GM19351 (cell line): ENCODE data around the gene BSPRY.
"Not testable (repeated sequence)": the region's sequence is repeated elsewhere in the genome, so short reads cannot be mapped to it uniquely, and the experiment has no call there.

Experiments used
- ATAC-seq: cut with Tn5 transposase; IDR thresholded peaks from one replicate; pipeline ENCODE4 v1.9.1; 2021; ENCODE audit warnings: mild to moderate bottlenecking, moderate library complexity; ENCODE audit not compliant: unreplicated experiment

The BSPRY gene

DNA sequence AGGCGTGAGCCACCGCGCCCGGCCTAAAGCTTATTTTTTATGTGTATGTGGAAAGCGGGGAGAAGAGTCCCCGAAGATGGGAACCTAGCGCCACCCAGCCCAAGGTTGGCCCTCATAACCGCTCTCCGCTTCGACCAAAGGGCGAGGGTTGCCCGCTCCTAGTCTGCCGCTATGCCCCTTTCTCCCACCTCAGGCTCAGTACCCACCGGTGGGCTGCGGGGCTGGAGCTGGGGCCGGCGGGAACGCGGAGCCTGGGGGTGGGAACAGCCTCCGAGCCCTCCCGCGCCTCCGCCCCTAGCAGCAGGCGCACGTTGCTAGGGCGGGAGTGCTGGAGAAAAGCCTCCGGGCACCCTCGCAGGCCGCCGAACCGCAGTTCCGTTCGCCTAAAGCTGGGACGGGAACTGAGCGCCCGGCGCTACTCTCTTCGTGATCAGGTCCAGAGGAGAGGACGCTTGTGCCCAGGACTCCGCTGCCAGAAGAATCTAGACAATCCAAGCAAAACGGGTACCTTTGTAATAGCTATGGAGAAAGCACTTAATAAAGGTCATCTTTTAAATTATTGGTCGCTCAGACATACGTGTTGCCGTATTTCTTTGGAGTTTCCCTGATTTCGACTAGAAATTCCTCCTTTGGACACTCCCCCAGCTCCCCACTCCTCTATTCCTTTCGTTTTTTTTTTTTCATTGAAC is 9.2 kb upstream of the BSPRY start, which contains the start of gene WDR31:
Gene WDR31 (minus strand): TSS at position 265 of the 689 bp plus-strand sequence. CDS start 8,253 bp downstream, outside the sequence.
- peak; percentile 99 for ATAC-seq

DNA sequence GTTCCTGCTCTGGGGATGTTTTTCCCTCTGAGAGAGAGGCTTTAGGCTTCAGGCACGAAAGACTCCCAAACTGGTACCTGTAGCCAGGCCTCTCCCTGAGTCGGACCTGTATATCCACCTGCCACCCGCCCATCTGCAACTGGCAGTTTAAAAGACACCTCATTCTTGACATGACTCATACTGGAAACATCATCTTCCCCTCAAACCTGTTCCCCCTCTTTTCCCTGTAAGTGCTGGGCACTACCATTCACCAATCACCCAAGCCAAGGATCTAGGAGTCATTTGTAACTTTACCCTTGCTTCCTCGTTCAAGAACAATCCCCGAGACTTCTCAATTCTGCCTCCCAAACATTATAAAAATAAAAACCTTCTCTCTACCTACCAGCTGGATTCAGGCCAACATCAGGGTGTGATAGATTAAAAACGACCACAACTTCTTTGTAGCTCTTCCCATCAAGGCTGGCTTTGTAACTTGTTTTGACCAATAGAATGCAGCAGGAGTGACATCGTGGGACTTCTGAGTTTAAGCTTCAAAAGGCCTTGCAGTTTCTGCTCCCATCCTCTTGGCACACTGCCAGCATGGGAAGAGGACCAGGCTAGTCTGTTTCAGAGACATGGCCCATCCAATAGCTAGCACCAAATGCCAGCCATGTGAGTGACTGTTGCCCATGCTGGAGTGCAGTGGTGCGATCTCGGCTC is 7.5 kb upstream of the BSPRY start:
- ATAC-seq, result no peak

DNA sequence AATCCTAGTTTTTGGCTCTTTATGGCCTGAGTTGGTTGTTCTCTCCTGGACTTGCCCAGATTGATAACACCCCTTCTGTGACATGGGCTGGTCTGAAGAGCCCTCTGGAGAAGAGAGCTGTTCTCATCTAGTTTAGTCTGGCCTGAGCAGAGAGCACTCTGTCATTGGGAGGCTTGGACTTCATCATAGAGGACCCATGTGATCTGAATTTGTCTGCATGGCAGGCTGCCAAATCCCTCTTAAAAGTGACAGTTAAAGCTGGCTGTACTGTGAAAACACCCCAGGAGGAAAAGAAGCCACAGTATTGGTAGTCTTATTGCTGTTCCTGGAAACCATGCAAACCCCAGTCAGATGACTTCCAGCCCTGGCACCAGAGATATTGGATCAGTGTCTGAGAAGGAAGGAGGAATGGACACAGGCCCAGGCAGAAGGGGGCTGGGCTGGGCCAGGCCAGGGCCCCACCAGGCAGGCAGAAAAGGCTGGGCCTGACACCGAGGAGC is 5.6 kb upstream of the BSPRY start:
- no peak for ATAC-seq

DNA sequence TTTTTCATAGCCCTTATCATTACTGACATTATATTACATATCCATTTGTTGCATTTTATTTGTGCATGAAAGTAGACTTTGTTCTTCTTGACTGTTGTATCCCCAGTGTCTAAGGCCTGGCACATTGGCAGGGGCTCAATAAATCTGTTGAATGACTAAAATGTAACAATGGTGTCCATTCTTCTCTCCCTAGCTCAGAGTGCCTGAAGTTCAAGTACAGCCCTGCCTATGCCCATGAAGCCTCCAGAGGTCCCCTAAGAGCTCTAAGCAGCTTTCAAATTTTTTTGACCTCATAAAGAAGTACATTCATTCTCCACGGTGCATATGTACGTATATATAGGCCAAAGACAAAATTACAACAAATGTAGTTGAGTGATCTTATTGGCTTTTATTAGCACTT is 4.2 kb upstream of the BSPRY start:
- ATAC-seq, result no peak

DNA sequence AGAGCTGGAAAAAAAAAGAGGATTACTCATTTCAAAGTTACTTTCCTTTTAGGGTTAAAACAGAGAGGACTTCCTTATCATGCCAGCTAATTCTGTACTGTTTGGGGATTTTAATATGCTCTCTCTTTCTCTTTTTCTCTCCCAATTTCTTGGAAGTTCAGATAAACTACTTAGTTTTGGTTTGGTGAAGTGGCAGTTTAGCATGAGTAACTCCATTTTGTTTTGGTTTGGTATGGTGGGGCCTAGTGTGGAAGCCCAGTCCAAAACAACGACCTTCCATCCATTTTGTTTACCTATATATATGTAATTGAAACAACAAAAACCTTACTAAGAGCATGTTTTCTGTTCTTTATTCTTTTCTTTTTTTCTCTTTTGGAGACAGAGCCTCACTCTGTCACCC is 3.7 kb upstream of the BSPRY start:
- ATAC-seq, result no peak

DNA sequence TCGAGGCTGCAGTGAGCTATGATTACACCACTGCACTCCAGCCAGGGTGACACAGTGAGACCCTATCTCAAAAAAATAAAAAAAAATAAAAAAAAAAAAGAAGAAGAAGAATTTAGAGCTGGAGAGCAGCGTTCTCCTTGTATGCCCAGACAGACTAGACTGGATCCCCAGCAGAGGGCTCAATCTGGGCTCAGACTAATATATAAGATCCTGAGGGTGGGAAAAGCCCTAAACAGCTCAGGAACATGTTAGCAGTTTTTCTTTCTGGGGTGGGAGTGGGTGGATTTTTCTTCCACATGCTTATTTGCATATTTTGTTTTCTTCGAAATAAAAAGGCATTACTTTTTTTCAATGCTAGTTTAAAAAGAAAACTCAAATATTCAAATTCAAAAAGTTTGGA is 904 bp upstream of the BSPRY start:
- no peak for ATAC-seq

DNA sequence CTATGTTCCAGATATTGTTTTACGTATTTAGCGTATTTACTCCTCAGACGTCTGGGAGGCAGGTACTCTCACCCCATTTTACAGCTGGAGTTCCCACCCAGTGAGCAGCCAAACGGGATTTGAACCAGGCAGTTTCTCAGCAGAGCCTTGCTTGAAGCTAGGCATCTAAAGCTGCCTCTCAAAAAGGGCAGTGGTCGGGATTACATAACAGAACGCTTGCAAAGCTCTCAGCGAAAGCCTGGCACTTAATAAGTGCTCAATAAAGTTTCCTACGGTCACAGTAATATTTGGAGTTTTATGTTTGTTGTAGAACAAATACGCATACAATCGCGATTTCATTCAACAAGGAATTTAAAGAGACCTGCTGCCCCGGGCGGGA is 286 bp upstream of the BSPRY start:
- no peak for ATAC-seq

DNA sequence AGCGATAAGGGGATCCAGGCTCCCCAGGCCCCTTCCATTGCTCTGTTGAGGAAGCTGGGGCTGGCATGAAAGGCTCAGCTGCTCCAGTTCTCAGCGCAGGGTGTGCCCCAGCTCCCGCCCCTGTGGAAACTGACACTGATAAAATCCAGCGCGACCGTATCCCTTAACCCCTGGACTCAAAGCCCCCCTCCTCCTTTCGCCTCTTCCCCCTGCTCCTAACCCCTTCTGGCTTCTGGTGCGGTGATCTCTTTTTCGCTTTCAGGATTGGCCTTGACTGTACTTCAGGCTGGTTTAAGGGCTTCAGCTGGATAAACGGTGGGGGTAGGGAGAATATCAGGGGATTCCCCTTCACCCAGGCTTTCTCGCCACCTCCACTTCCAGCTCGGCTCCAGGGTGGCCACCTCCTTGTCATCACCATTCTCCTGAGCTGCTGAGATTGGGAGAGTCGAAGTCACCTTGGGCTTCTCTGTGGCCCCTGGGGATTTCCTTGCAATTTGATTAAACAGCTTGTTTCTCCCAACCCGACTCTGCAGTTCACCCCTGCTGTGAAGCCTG is 843 bp downstream of the BSPRY start:
- peak; percentile 9 for ATAC-seq

DNA sequence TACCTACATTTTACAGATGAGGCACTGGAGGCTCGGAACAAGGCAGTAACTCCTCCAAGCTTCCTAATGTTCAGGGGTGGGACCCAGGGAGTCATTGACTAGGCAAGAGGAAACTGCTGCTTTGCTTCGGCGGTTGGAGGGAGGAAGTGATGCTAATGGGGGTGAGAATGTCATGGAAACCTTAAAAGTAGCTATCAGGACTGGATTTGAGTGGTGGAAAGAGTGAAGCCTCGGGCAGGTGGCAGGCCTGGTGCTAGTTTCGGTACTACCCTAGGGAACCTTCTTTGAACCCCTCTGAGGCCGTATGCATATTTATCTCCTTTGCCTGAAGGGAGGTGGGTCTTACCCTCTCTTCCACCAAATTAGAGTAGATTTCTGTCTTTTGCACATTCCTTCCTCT is 1.6 kb downstream of the BSPRY start:
- no peak for ATAC-seq

DNA sequence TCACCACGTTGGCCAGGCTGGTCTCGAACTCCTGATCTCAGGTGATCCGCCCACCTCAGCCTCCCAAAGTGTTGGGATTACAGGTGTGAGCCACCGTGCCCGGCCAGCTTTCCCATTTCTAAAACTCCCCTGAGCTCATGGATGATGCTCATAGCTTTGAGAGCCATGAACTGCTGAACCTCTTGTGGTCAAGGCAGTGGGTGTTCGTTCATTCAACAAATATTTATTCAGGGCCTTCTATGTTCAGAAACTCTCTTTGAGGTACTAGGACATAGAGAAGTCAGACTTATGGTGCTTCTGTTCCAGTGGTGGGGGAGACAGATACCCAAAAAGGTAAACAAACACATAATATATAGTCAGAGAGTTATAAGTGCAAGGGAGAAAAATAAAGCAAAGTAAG is 2.7 kb downstream of the BSPRY start:
- no peak for ATAC-seq

DNA sequence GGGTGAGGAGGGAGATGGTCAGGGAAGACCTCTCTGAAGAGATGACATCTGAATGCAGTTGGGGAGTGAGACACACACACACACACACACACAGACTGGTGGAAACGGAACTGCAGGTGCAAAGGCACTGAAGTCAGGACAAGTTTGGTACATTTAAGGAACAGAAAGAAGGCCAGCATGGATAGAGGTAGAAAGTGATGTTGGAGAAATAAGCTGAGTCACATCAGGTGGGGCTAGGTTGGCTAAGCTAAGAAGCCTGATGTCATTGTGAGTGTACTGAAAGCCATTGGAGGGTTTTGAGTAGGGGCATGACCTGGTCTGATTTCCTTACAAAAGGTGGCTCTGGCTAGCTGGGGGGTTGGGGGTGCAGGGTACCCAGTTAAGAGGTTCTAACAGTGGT is 3.1 kb downstream of the BSPRY start:
- ATAC-seq, result no peak

DNA sequence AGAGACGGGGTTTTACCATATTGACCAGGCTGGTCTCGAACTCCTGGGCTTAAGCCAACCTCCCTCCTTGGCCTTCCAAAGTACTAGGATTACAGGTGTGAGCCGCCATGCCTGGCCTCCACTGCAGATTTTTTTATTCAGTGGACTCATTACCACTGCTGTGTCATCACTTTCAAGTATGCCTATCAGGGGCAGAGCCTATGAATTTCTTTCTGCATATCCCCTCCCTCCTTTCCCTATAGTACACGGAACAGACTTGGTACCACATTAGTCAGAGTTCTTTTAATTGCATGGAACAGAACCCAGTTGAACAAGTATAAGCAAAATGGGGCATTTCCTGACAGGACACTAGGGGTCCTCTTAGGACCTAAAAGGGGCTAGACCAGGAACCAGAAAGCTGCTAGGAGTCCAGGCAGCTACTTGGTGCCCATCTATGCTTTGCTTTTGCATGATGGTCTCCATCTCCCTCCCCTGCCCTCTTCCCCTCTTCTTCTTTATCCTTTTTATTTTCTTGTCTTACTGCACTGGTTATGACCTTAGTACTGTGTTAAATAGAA is 5.8 kb downstream of the BSPRY start:
- ATAC-seq, result no peak

DNA sequence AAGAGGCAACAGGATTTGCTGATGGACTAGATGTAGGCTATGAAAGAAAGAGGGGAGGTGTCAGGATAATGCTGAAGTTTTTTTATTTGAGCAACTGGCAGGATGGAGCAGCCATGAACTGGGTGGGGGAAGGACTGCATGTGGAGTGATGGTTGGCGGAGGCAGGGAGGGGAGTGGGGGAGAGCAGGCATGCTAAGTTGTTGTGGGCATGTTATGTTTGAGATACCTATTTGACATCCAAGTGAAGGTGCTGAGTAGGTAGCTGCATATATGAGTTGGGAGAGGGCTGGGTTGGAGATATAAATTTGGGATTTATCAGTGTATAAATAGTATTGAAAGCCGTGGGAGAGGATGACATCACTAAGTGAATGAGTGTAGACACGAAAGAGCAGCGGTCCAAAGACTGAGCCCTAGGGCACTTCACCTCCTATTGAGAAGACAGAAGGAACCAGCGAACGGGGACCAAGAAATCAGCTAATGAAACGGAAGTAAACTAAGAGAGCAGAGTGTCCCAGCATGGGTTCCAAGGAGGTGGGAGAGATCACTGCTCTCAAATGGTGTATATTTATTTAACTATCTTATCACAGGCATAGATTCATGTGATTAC is 7.4 kb downstream of the BSPRY start:
- no peak for ATAC-seq

DNA sequence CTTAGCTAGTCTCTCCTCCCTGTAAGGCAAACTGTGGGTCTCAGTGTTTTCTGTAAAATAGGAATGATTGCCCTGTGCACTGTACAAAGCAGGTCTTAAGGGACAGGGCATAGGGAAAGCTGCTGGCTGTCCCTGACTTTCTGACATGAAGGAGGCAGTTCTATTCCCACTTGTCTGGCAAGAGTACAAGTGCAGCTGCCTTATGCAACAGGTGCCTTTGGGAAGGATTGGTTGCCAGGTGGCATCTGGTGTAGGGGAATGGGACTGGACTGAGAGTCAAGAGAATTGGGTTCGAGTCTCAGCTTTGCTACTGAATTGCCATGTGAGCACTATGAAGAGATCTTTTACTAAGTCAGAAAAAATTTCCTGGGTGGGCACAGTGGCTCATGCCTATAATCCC is 10.0 kb downstream of the BSPRY start:
- ATAC-seq, result no peak

DNA sequence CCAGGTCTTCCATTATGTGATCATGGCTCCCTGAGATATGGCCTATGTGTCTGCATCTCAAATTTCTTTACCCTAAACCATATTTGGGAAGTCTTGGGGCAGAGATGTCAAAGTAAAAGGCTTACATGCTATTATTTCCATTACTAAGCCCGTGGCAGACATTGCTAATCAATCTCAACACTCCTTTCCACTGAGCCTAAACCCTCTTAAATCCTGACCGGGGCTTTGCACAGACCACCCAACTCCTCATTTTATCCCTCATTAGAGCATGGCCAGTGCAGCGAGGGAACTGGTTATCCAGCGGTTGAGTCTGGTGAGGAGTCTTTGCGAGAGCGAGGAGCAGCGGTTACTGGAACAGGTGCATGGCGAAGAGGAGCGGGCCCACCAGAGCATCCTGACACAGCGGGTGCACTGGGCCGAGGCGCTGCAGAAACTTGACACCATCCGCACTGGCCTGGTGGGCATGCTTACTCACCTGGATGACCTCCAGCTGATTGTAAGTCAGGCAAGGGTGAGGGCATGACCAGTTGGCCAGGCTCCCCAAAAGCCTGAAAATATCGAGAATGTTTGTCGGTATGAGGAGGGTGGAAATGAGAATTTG is 11.0 kb downstream of the BSPRY start:
- ATAC-seq, result no peak

DNA sequence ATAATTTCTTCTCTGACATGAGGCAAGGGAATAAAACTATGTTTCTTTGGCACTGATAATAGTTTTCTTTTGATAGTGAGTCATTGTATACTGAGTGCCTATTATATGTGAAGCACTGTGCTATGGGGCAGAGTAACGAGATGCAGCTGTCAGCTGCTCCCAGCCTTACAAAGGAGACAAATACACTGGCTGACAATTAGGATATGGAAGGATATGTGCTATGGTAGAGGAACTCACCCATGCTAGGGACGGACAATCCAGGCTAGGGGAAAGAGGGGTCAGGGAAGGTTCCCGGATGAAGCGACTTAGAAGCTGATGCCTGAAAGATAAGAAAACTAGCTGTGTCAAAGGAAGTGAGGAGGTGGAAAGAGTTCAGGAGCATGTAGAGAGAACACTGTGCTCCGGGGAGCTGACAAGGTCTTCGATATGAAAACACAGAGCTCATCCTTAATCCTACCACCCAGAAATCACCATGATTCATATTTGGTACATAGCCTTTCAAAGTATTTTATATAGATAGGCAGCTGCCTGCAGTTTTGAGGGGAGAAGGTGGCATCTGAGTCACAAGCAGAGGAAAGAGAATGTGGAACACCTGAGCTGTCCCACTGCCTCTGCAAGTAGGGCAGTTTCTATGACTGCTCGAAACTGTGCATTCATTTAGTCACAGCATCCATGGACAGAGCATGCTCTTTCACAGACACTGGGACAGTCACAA is 12.1 kb downstream of the BSPRY start:
- no peak for ATAC-seq

DNA sequence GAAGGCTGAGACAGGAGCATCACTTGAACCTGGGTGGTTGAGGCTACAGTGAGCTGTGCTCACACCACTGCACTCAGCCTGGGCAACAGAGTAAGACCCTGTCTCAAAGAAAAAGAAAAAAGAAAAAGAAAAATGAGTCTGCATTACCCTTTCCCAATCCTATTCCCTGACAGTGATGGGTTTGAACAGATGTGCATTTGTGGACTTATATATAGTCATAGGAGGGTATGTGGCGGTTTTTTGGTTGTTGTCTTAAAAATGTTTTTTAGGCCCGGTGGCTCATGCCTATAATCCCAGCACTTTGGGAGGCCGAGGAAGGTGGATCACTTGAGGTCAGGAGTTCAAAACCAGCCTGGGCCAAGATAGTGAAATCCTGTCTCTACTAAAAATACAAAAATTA is 14.0 kb downstream of the BSPRY start:
- ATAC-seq, result no peak

DNA sequence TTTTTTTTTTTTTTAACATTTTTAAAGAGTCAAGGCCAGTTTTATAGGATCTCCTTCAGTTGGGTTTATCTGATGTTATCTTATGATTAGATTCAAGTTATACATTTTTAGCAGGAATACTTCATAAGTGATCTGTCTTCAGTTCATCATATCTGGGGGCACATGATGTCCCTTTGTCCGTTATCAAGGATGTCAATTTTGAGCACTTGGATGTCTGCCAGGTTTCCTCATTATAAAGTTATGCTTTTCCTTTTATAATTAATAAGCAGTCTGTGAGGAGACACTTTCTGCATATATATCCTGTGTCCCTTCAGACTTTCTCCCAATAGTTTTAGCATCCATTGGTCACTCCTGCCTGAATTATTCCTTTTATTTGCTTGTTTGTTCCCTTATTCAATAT is 15.6 kb downstream of the BSPRY start:
- no peak for ATAC-seq

DNA sequence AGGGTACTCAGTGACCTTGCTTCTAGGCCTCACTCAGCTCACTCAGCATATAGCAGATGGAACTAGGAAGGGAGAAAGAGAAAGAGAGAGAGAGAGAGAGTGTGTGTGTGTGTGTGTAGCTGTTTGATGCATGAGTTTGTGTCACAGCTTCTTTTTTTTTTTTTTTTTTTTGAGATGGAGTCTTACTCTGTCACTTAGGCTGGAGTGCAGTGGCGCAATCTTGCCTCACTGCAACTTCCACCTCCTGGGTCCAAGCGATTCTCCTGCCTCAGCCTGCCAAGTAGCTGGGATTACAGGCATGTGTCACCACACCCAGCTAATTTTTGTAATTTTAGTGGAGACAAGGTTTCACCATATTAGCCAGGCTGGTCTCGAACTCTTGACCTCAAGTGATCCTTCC is 16.3 kb downstream of the BSPRY start:
- not testable (repeated sequence) for ATAC-seq

DNA sequence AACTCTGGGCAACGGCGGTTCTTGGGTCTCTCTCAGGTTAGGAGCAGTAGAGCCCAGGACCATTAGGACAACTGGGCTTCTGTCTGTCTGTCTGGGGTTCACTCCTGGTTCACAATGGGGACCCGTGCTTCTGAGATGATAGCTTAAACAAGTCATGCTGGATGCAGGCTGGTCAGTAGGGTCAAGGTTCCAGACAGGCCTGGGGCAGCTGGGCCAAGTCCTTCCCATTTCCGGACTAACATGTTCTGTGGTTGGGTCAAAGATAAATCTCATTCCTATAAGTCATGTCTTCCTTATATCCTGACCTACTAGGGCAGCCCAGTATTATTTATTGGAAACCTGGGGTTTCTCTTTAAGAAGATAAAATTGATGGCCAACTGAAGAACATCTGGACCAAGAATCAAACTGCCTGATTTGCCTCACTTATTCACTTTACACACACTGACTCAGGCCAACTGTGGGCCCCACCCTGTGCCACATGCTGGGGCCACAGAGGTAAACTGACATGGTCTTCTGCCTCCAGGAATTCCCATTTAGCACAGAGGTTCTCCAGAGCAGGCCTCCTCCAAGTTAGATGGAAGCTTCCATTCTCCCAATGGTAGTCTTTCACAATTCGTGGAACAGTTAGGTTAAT is 19.1 kb downstream of the BSPRY start:
- no peak for ATAC-seq
